Measurements from ENCODE around the gene IQCC.

IQCC gene

GRCh38 chr1:32181563-32181962 is 23.9 kb upstream of the IQCC start:
- H3K4me1 ChIP-seq: no peaks in the 10 kb centered on the region
- H3K9me3 ChIP-seq: no peaks in the 10 kb centered on the region
- TF ChIP-seq CTCF (IDR thresholded peaks at IDR 0.05; ENCODE audit: low read depth, low read length): no peak
- DNase-seq: no peak
- H3K36me3 ChIP-seq: peaks cover 25% of the 10 kb centered on the region
- H3K27me3 ChIP-seq: no peaks in the 10 kb centered on the region
- no peak overlapping the region for H3K4me3 ChIP-seq (ENCODE audit: low read depth, low read length)

- Histone ChIP-seq H3K4me3 (ENCODE audit: low read depth, low read length) (no peak overlapping the region), H3K9me3 (no peaks in the 10 kb centered on the region), H3K27me3 (no peaks in the 10 kb centered on the region), H3K36me3 (peaks cover 28% of the 10 kb centered on the region), H3K4me1 (no peaks in the 10 kb centered on the region)
- no peak for DNase-seq
- TF ChIP-seq CTCF (IDR thresholded peaks at IDR 0.05; ENCODE audit: low read depth, low read length): no peak
Measured at GRCh38 chr1:32182060-32182459, 23.4 kb upstream of the IQCC start.

- TF ChIP-seq CTCF (IDR thresholded peaks at IDR 0.05; ENCODE audit: low read depth, low read length): no peak
- DNase-seq: no peak
- H3K36me3 ChIP-seq: peaks cover 41% of the 10 kb centered on the region
- H3K4me3 ChIP-seq (ENCODE audit: low read depth, low read length): no peak overlapping the region
- H3K27me3 ChIP-seq: no peaks in the 10 kb centered on the region
- no peaks in the 10 kb centered on the region for H3K9me3 ChIP-seq
- no peaks in the 10 kb centered on the region for H3K4me1 ChIP-seq
Measured at GRCh38 chr1:32184650-32185049, 20.8 kb upstream of the IQCC start.

- Histone ChIP-seq H3K9me3 (no peaks in the 10 kb centered on the region), H3K27me3 (no peaks in the 10 kb centered on the region), H3K4me3 (ENCODE audit: low read depth, low read length) (no peak overlapping the region), H3K4me1 (no peaks in the 10 kb centered on the region), H3K36me3 (peaks cover 50% of the 10 kb centered on the region)
- no peak for DNase-seq
- TF ChIP-seq CTCF (IDR thresholded peaks at IDR 0.05; ENCODE audit: low read depth, low read length): no peak
Measured at GRCh38 chr1:32186077-32186476, 19.4 kb upstream of the IQCC start.

- Histone ChIP-seq H3K9me3 (no peaks in the 10 kb centered on the region), H3K4me1 (no peaks in the 10 kb centered on the region), H3K36me3 (peaks cover 50% of the 10 kb centered on the region), H3K27me3 (no peaks in the 10 kb centered on the region), H3K4me3 (ENCODE audit: low read depth, low read length) (no peak overlapping the region)
- DNase-seq: no peak
- TF ChIP-seq CTCF (IDR thresholded peaks at IDR 0.05; ENCODE audit: low read depth, low read length): no peak
Measured at GRCh38 chr1:32186491-32186890, 19.0 kb upstream of the IQCC start.

GRCh38 chr1:32187850-32188249 is 17.6 kb upstream of the IQCC start:
- H3K4me1 ChIP-seq: no peaks in the 10 kb centered on the region
- no peak overlapping the region for H3K4me3 ChIP-seq (ENCODE audit: low read depth, low read length)
- no peak for TF ChIP-seq CTCF (IDR thresholded peaks at IDR 0.05; ENCODE audit: low read depth, low read length)
- no peaks in the 10 kb centered on the region for H3K9me3 ChIP-seq
- no peak for DNase-seq
- peaks cover 61% of the 10 kb centered on the region for H3K36me3 ChIP-seq
- H3K27me3 ChIP-seq: no peaks in the 10 kb centered on the region

All from BE2C (cell line).